ENCODE data around the gene MACROD2.

The MACROD2 gene

GRCh38 chr20:15911581-15911980 lies 1916.3 kb downstream of the MACROD2 start:
- no peak overlapping the region for H3K4me3 ChIP-seq (ENCODE audit: low read depth in 1 of 2, low read length in 1 of 2)
- H3K4me1 ChIP-seq (ENCODE audit: control insufficient read depth in 1 of 2, insufficient read depth in 1 of 2, low read depth in 1 of 2, low read length in 1 of 2): no peaks in the 10 kb centered on the region
- no peaks in the 10 kb centered on the region for H3K36me3 ChIP-seq
- H3K27me3 ChIP-seq: no peaks in the 10 kb centered on the region
- no peak overlapping the region for H3K27ac ChIP-seq
- no peaks in the 10 kb centered on the region for H3K9me3 ChIP-seq
- no peak for TF ChIP-seq CTCF (IDR thresholded peaks at IDR 0.05)

- TF ChIP-seq CTCF (IDR thresholded peaks at IDR 0.05): no peak
- no peaks in the 10 kb centered on the region for H3K9me3 ChIP-seq
- no peaks in the 10 kb centered on the region for H3K36me3 ChIP-seq
- no peaks in the 10 kb centered on the region for H3K27me3 ChIP-seq
- no peak overlapping the region for H3K27ac ChIP-seq
- no peaks in the 10 kb centered on the region for H3K4me1 ChIP-seq (ENCODE audit: control insufficient read depth in 1 of 2, insufficient read depth in 1 of 2, low read depth in 1 of 2, low read length in 1 of 2)
- no peak overlapping the region for H3K4me3 ChIP-seq (ENCODE audit: low read depth in 1 of 2, low read length in 1 of 2)
Measured at GRCh38 chr20:15913391-15914025, 1918.2 kb downstream of the MACROD2 start.

GRCh38 chr20:15916623-15917022 lies 1921.3 kb downstream of the MACROD2 start:
- Histone ChIP-seq H3K27ac (no peak overlapping the region), H3K9me3 (no peaks in the 10 kb centered on the region), H3K4me1 (ENCODE audit: control insufficient read depth in 1 of 2, insufficient read depth in 1 of 2, low read depth in 1 of 2, low read length in 1 of 2) (no peaks in the 10 kb centered on the region), H3K36me3 (no peaks in the 10 kb centered on the region), H3K27me3 (no peaks in the 10 kb centered on the region), H3K4me3 (ENCODE audit: low read depth in 1 of 2, low read length in 1 of 2) (no peak overlapping the region)
- TF ChIP-seq CTCF (IDR thresholded peaks at IDR 0.05): no peak

GRCh38 chr20:15917283-15917682 lies 1922.0 kb downstream of the MACROD2 start:
- no peaks in the 10 kb centered on the region for H3K36me3 ChIP-seq
- no peak overlapping the region for H3K4me3 ChIP-seq (ENCODE audit: low read depth in 1 of 2, low read length in 1 of 2)
- no peak for TF ChIP-seq CTCF (IDR thresholded peaks at IDR 0.05)
- H3K27ac ChIP-seq: no peak overlapping the region
- no peaks in the 10 kb centered on the region for H3K9me3 ChIP-seq
- H3K27me3 ChIP-seq: no peaks in the 10 kb centered on the region
- no peaks in the 10 kb centered on the region for H3K4me1 ChIP-seq (ENCODE audit: control insufficient read depth in 1 of 2, insufficient read depth in 1 of 2, low read depth in 1 of 2, low read length in 1 of 2)

- H3K27ac ChIP-seq: no peak overlapping the region
- no peaks in the 10 kb centered on the region for H3K4me1 ChIP-seq (ENCODE audit: control insufficient read depth in 1 of 2, insufficient read depth in 1 of 2, low read depth in 1 of 2, low read length in 1 of 2)
- H3K4me3 ChIP-seq (ENCODE audit: low read depth in 1 of 2, low read length in 1 of 2): no peak overlapping the region
- H3K9me3 ChIP-seq: no peaks in the 10 kb centered on the region
- H3K36me3 ChIP-seq: no peaks in the 10 kb centered on the region
- no peak for TF ChIP-seq CTCF (IDR thresholded peaks at IDR 0.05)
- H3K27me3 ChIP-seq: no peaks in the 10 kb centered on the region
Measured at GRCh38 chr20:15918631-15919030, 1923.3 kb downstream of the MACROD2 start.
